HG03064 (cell line): ENCODE data around the gene FOXRED2.

Source experiments
- ATAC-seq: cut with Tn5 transposase; IDR thresholded peaks from one replicate; pipeline ENCODE4 v1.9.1; 2021; ENCODE audit warnings: low read depth; ENCODE audit not compliant: unreplicated experiment

FOXRED2 gene

DNA sequence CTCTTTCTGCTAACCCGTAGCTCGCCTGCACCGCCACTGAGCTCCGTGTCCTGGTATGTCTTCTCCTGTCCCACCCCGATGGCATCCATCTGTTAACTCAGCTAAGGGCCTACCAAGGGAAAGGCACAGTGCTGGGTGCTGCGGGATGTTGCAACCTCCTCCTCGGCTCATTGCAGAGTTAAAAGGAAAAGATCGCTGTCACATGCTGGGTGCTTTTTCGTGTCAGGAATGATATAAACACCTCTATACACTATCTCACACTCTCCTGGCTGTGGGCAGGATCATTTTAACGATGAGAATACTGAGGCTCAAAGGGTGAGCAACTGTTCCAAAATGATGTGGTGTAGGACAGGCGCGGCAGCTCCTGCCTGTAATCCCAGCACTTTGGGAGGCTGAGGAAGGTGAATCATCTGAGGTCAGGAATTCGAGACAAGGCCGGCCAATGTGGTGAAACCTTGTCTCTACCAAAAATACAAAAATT, 35.5 kb downstream of the FOXRED2 start:
- ATAC-seq, result no peak

DNA sequence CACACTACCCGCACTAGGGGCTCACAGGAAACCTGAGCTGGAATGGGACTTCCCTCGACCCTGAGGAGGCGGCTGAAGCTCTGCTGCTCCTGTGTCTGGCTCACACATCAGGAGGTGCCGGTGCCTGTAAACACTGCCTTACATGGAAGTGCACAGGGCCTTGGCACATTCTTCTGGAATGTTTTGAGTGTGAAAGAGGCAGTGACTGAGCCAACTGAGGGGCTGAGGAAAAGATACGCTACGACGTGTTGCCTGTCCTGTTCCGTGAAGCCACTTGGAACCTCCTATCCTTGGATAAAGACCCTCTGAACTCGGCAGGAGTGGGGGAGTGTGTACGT, 35.9 kb downstream of the FOXRED2 start:
- no peak for ATAC-seq

DNA sequence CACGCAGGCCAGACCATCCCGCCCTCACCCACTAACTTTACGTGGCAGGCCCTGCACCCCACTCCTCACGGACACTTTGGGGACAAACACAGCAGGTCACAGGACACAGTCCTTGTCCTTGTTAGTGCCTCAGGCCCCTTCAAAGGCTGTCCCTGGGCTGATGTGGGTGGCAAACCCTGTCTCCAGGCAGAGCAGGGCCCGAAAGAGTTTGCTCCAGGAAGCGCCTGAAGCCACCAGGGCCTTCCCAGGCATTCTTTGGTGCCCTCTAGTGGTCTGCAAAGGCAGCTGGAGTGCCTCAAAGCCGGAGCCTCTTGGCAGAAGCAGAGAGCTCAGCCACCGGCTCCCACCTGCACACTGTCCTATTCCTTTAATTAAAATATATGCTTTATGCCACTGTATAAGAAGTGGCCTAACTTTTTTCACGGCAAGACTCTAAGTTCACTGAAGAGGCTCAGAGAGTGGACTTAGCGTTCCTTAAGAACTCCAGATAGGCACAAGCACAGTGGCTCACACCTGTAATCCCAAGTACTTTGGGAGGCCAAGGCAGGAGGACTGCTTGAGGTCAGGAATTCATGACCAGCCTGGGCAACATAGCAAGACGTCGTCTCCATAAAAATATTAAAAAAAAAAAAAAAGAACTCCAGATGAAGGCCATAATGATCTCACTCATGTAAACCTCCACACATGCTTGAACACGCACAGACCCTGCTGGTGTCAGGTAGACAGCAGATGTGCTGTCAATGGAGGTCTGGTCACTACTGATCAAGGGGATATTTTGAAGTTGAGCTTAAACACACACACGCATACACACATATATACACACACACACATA, 36.5 kb downstream of the FOXRED2 start:
- no peak for ATAC-seq

GRCh38 chr22:36469094-36469710, 37.6 kb downstream of the FOXRED2 start:
- no peak for ATAC-seq

GRCh38 chr22:36467946-36468345, 38.9 kb downstream of the FOXRED2 start:
- ATAC-seq, result no peak

DNA sequence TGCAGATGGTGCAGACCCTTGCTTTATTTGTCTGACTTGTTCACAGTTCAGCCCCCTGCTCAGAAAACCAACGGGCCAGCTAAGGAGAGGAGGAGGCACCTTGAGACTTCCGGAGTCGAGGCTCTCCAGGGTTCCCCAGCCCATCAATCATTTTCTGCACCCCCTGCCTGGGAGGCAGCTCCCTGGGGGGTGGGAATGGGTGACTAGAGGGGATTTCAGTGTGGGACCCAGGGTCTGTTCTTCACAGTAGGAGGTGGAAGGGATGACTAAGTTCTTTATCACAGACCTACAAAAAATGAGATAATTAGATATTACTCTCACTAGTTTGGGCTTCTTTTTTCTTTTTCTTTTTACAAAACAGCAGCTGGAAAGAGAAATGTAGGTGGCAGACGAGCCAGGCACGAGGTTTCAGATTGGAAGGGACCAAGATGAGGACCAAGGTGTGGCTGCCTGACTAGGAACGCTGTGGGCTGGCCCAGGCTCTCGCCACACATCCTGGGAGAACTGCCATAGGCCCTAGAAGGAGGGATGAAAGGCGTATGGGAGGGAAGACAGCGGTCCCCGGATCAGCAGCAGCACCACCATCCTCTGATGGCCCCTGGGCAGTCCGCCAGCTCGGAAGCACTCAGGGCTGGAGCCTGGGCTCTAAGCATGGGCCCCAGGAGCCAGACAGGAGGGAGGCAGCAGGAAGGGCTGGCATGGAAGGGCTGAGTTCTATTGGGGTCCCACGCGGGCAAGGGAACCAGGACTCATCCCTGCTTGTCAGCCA, 39.6 kb downstream of the FOXRED2 start:
- ATAC-seq, result no peak

DNA sequence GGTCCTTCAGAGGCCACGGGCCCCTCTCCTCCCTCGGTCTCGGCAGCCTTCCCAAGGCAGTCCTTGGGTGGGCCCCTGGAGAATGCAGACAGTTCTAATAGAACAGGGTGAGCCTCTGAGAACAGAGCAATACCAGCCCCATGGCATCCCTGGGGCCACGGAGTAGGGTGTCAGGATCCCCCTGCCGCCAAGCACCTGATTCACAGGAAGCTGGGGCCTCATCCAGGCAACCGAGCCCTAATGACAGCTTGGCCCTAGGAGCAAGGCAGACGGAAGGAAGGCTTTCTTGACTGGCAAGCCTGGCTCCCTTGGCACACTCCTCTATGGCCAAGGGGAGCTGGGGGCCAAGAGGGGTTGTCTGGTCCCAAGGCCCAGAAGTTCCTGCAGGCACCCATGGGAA, 40.6 kb downstream of the FOXRED2 start:
- ATAC-seq, result no peak

GRCh38 chr22:36465232-36466021, 41.4 kb downstream of the FOXRED2 start:
- no peak for ATAC-seq

DNA sequence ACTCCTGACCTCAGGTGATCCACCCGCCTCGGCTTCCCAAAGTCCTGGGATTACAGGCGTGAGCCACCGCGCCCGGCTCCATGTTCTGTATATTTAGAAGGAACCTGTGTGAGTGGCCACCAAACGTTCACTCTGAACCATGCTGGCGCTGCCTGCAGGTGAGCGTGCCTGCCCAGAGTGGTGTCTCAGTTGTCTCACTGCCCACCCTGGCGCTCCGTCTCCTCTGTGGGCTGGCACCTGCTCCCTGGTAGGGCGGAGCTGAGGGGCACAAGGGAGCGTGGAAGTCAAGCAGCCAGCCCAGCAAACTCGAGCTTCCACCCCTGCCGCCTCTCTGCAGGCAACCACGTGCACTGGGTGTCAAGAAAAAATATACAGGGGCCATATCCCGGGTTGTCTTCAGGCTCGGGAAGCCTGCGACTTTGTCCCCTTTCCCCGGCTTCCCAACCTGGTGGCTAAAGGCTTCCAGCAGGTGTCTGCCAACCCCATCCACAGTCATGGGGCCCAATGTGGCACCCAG, 42.1 kb downstream of the FOXRED2 start:
- ATAC-seq, result no peak

DNA sequence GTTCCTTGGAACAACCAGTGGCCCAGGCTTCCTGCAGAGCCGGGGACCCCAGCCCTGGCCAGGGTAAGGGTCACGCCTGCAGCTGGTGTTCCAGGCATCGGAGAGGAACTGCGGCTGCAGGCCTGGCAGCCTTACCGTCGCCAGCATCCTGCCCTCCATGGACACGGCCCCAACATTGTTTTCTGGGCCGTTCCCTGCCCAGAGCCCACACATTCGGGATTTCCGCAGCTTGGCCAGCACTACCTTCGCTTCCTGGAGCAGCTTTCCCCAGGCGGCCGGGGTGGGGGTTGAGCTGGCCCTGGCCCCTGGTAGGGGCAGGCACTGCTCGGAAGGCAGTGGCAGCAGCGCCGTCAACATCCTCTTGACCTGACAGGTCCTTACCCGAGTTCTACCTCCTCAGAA, 43.1 kb downstream of the FOXRED2 start:
- no peak for ATAC-seq

DNA sequence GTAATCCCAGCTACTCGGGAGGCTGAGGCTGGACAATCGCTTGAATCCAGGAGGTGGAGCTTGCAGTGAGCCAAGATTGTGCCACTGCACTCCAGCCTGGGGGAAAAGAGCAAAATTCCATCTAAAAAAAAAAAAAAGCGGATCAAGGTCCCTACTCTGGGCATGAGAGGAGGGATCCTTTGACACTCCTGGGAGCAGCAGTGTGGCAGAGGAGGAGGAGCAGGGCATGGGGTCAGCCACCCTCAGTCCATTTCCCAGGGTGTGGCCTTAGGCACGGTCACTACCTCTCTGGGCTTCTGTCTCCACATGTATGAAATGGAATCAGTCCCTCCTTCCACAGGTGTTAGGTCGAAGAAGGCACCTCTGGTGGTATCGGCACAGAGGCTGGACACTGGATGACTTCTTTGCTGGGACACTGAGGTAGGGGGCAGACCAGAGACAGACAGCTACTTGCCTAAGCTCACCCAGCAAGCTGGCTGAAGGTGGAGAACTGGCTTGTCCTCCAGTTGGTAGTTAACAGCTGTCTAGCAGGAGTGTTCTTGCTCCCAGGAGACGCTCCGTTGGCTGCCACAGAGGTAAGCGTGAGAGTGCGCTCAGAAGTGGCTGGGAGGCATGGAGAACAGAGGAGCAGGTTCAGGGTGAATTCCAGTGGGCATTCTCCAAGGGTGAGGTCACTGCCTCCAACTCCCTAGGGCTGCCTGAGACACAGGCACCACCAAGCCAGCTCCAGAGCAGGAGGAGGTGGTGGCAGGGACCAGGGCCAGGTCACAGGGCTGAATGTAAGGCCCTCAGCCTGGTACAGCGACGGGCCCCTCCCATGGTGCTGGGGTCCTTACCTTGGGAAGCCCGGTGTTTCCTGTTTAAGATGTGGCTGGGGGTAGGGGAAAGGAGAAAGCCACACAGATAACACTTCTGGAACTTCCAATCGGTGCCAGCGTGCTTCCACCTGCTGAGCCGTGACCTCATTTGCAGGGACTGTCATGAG, 44.9 kb downstream of the FOXRED2 start:
- no peak for ATAC-seq

DNA sequence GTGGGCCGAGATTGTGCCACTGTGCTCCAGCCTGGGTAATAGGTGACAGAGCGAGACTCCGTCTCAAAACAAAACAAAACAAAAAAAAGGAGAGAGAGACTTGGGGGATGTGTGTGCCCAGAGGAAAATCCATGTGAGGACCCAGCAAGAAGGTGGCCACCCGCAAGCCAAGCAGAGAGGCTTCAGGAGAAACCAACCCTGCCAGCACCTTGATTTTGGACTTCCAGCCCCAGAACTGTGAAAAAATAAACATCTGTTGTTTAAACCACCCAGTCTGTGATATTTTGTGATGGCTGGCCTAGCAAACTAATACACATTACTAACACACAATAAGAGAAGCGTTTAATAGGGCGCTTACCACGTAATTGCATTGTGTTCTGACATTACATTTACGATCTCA, 46.6 kb downstream of the FOXRED2 start:
- no peak for ATAC-seq

GRCh38 chr22:36457688-36458450, 49.0 kb downstream of the FOXRED2 start:
- ATAC-seq, result no peak

GRCh38 chr22:36456464-36456845, 50.4 kb downstream of the FOXRED2 start:
- no peak for ATAC-seq

- no peak for ATAC-seq
Measured at GRCh38 chr22:36455571-36456463, 51.0 kb downstream of the FOXRED2 start.

DNA sequence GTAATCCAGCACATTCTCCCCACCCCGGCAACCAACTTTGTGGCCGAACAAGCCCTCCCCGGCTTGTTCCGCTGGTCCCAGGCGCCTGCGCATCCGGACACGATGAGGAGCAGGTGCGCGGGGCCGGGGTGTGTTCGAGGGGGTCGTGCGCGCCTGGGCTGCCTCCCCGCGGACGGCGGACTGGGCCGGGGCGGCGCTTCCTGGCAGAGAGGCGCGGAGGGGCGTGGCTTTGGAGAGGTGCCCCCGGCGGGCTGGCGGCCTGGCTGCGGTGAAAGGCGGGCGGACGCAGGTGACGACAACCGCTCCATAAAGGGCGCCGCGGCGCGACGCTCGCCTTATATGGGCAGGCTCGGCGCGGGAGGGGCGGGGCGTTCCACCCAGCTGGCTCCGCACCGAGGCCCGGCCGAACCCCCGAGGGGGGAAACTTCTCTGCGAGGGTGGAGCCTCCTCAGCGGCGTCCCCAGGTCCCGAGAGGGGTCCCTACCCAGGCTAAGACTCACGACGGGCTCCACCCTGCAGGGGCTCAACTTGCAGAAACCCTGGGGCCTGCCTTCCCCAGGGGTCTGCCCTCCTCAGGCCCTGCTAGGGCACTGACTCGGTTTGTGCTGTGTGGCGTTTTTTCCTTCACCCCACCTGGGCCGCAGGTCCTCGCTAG, 51.8 kb downstream of the FOXRED2 start:
- peak; percentile 41 for ATAC-seq

DNA sequence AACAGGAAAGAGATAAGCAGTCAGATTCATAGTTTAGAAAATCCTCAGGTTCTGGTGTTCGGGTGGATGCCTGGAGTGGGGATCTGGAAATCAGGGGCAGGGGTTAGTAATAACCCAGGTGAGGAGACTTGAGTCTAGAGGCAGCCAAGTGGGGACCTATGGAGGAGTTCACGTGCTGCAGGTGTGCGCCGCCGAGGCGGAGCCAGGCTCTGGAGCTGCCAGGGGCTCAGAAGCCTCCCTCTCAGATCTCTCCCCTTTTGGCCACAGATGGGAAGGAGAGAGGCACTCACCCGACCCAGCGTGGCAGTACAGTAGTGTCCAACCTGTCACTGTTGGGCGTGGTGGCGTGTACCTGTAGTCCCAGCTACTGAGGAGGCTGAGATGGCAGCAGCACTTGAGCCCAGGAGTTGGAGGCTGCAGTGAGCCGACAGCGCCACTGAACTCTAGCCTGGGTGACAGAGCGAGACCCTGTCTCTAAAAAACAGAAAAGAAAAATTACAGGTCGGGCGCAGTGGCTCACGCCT, 52.9 kb downstream of the FOXRED2 start:
- no peak for ATAC-seq
